Cardiac muscle cell (in vitro differentiated cells and primary cell): ENCODE measurements around the gene FAM81A. TPM values are rescaled to one million over a fixed set of nuclear protein-coding genes. Genes with fewer than 3 reads are reported as not detected.
"Not testable (repeated sequence)": the region's sequence is repeated elsewhere in the genome, so short reads cannot be mapped to it uniquely, and the experiment has no call there.

Source experiments
- DNase-seq, 2 donors: peaks; one replicate each; pipeline versions ENCODE4 v3.0.0 to v3.0.0-alpha.2; 2010 to 2017; ENCODE audit warnings: low read depth in 1 of 2, low spot score in 1 of 2
- H3K27ac ChIP-seq: fragments of 200-600 bp; sonication (generic); 2 replicates; pipeline ENCODE4 v1.5.1; 2016
- H3K27me3 ChIP-seq: fragments of 200-600 bp; sonication (generic); 2 replicates; pipeline ENCODE4 v1.6.0; 2016; ENCODE audit warnings: control low read depth
- H3K36me3 ChIP-seq: fragments of 200-600 bp; sonication (generic); 2 replicates; pipeline ENCODE4 v1.5.1; 2016; ENCODE audit warnings: control low read depth
- H3K4me1 ChIP-seq: fragments of 200-600 bp; sonication (generic); 2 replicates; pipeline ENCODE4 v1.8.1; 2017; ENCODE audit warnings: low read depth, mild to moderate bottlenecking, mixed run types
- H3K4me3 ChIP-seq: fragments of 200-600 bp; sonication (generic); 2 replicates; pipeline ENCODE4 v1.5.1; 2016; ENCODE audit warnings: mild to moderate bottlenecking
- H3K9me3 ChIP-seq: fragments of 200-600 bp; sonication (generic); 2 replicates; pipeline ENCODE4 v1.5.1; 2017; ENCODE audit warnings: low read depth, mild to moderate bottlenecking, control low read depth
- polyA plus RNA-seq: library from polyadenylated mRNA; unstranded; fragments of >200 nt; fragmentation: Nextera tagmentation; extraction: Ambion mirVana; gene quantifications from 2 replicates; pipeline ENCODE4 v1.2.1, GENCODE V29; 2016
- total RNA-seq: library from RNA; depleted of rRNA; stranded (reverse); fragments of >200 nt; gene quantifications from 2 replicates; pipeline ENCODE4 v1.2.3, GENCODE V29; 2016
- TF ChIP-seq, protein P1 (sequence below): IDR thresholded peaks from 2 replicates; pipeline ENCODE4 v1.5.1; 2012; ENCODE audit warnings: low read depth, mild to moderate bottlenecking, low read length

Gene FAM81A
- total and polyA plus RNA-seq, 2 experiments from 2014 or later, result 1.8 to 5.1 TPM

DNA sequence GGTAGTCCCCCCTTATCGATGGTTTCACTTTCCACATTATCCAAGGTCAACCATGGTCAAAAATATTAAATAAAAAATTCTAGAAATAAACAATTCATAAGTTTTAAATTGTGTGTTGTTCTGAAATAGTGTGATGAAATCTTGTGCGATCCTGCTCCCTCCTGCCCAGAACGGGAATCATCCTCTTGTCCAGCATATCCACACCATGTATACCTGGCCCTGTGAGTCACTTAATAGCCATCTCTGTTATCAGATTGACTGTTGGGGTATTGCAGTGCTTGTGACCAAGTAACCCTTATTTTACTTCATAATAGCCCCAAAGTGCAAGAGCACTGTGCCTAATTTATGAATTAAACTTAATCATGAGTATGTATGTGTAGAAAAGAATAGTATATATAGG lies 19.1 kb downstream of the FAM81A start:
- H3K9me3 ChIP-seq, result no peaks in the 10 kb centered on the region
- no peak overlapping the region for H3K27ac ChIP-seq
- TF ChIP-seq, protein P1, sequence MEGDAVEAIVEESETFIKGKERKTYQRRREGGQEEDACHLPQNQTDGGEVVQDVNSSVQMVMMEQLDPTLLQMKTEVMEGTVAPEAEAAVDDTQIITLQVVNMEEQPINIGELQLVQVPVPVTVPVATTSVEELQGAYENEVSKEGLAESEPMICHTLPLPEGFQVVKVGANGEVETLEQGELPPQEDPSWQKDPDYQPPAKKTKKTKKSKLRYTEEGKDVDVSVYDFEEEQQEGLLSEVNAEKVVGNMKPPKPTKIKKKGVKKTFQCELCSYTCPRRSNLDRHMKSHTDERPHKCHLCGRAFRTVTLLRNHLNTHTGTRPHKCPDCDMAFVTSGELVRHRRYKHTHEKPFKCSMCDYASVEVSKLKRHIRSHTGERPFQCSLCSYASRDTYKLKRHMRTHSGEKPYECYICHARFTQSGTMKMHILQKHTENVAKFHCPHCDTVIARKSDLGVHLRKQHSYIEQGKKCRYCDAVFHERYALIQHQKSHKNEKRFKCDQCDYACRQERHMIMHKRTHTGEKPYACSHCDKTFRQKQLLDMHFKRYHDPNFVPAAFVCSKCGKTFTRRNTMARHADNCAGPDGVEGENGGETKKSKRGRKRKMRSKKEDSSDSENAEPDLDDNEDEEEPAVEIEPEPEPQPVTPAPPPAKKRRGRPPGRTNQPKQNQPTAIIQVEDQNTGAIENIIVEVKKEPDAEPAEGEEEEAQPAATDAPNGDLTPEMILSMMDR, result no peak
- no peaks in the 10 kb centered on the region for H3K27me3 ChIP-seq
- DNase-seq, result no peak
- no peaks in the 10 kb centered on the region for H3K4me1 ChIP-seq
- H3K4me3 ChIP-seq, result no peak overlapping the region
- H3K36me3 ChIP-seq, result no peaks in the 10 kb centered on the region

DNA sequence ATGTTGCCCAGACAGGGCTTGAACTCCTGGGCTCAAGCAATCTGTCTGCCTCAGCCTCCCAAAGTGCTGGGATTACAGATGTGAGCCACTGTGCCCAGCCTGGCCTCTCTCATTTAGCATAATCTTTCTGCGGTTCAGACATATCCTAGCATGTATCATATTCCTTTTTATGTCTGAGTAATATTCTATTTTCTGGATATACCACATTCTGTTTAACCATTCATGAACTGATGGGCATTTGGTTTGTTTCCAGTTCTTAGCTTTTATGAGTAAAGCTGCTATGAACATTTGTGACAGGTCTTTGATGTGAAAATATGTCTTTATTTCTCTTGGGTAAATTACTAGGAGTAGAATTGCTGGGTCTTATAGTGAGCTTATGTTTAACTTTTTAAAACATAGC lies 23.5 kb downstream of the FAM81A start:
- H3K9me3 ChIP-seq, result no peaks in the 10 kb centered on the region
- TF ChIP-seq, protein P1, result no peak
- DNase-seq, result no peak
- H3K27ac ChIP-seq, result no peak overlapping the region
- no peaks in the 10 kb centered on the region for H3K4me1 ChIP-seq
- H3K36me3 ChIP-seq, result no peaks in the 10 kb centered on the region
- H3K27me3 ChIP-seq, result no peaks in the 10 kb centered on the region
- no peak overlapping the region for H3K4me3 ChIP-seq

DNA sequence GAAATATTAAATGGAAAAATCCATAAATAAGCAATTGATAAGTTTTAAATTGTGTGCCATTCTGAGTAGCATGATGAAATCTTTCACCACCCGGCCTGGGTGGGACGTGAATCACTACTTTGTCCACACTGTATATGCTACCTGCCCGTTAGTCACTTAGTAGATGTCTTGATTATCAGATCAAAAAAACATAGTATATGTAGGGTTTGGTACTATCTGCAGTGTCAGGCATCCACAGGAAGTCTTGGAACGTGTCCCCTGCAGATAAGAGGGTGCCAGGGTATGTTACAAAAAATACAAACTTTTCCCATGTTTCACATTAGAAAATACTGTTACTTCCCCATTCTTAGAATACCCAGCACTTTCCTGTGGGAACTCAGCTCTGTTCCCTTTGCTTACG lies 35.2 kb downstream of the FAM81A start:
- no peak overlapping the region for H3K4me3 ChIP-seq
- peak in 1 of 2 donors; percentile 16 for DNase-seq
- H3K9me3 ChIP-seq, result no peaks in the 10 kb centered on the region
- TF ChIP-seq, protein P1, result no peak
- no peaks in the 10 kb centered on the region for H3K36me3 ChIP-seq
- no peaks in the 10 kb centered on the region for H3K4me1 ChIP-seq
- H3K27ac ChIP-seq, result no peak overlapping the region
- H3K27me3 ChIP-seq, result no peaks in the 10 kb centered on the region

DNA sequence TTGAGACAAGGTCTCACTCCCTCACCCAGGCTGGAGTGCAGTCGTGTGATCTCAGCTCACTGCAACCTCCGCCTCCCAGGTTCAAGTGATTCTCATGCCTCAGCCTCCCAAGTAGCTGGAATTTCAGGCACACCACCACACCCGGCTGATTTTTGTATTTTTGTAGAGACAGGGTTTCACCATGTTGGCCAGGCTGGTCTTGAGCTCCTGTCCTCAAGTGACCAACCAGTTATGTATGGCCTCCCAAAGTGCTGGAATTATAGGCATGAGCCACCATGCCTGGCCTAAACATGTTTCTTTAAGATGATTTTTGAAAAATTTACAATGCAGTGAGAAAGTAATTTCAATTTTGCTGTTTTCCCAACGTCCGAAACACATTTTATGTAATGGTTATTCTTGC lies 37.2 kb downstream of the FAM81A start:
- not testable (repeated sequence) for H3K27me3 ChIP-seq, DNase-seq, H3K27ac ChIP-seq, H3K9me3 ChIP-seq, H3K36me3 ChIP-seq, H3K4me1 ChIP-seq, H3K4me3 ChIP-seq

GRCh38 chr15:59484399-59484798 lies 46.4 kb downstream of the FAM81A start:
- no peaks in the 10 kb centered on the region for H3K36me3 ChIP-seq

DNA sequence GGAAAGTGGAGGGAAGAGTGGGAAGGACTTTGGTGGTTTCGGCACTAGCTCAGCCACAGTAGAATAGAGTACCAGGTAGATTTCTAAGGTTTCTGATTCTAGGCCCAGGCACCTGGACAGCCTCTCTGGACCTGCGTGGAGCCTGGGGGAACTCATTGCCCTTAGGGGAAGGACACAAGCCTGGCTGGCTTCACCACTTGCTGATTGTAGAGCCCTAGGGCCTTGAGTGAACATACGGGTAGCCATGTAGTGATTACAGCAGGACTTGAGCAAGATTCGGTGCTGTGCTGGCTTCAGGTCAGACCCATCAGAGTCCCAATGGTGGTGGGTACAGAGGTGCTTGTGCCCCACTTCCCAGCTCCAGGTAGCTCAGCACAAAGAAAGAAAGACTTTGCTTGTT lies 47.0 kb downstream of the FAM81A start:
- TF ChIP-seq, protein P1, result no peak
- DNase-seq, result no peak
- no peaks in the 10 kb centered on the region for H3K4me1 ChIP-seq

More at GRCh38 chr15:59484399-59484798, 46.4 kb downstream of the FAM81A start:
- TF ChIP-seq, protein P1, result no peak
- no peak overlapping the region for H3K27ac ChIP-seq
- no peak for DNase-seq
- no peaks in the 10 kb centered on the region for H3K27me3 ChIP-seq
- no peaks in the 10 kb centered on the region for H3K9me3 ChIP-seq
- H3K4me3 ChIP-seq, result no peak overlapping the region
- H3K4me1 ChIP-seq, result no peaks in the 10 kb centered on the region

DNA sequence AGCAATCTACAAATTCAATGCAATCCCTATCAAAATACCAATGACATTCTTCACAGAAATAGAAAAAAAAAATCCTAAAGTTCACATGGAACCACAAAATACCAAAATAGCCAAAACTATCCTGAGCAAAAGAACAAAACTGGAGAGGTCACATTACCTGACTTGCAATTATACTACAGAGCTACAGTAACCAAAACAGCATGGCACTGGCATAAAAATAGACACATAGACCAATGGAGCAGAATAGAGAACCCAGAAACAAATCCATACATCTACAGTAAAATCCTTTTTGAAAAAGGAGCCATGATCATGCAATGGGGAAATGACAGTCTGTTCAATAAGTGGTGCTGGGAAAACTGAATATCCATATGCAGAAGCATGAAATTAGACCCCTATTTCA lies 51.5 kb downstream of the FAM81A start:
- H3K36me3 ChIP-seq, H3K27ac ChIP-seq, DNase-seq, H3K9me3 ChIP-seq, H3K27me3 ChIP-seq, H3K4me3 ChIP-seq: not testable (repeated sequence)
- H3K4me1 ChIP-seq, result peaks cover 15% of the 10 kb centered on the region

More for the DNA sequence above, 47.0 kb downstream of the FAM81A start:
- Histone ChIP-seq H3K27me3 (no peaks in the 10 kb centered on the region), H3K36me3 (no peaks in the 10 kb centered on the region), H3K9me3 (no peaks in the 10 kb centered on the region), H3K27ac (no peak overlapping the region), H3K4me3 (no peak overlapping the region)
